Ovary (tissue), 3 donors: ENCODE measurements around the gene AKAP8L.

Source experiments
- CTCF ChIP-seq, 3 donors: fragments of 450-650 bp in 2 of 3; fragments of 200-600 bp in 1 of 3; IDR thresholded peaks; one replicate each; pipeline versions ENCODE4 v1.5.1 to v1.8.0; 2016 to 2022; ENCODE audit warnings: antibody characterized with exemption in 3 of 3, mild to moderate bottlenecking in 1 of 3
- EP300 ChIP-seq: sonication (generic); formaldehyde crosslinking; IDR thresholded peaks from one replicate; pipeline ENCODE4 v1.6.1; 2017; ENCODE audit warnings: antibody characterized with exemption
- POLR2A ChIP-seq: fragments of 450-650 bp; IDR thresholded peaks from one replicate; pipeline ENCODE4 v1.6.1; 2017; ENCODE audit warnings: antibody characterized with exemption, mild to moderate bottlenecking, moderate library complexity
- donor health status: DM: no; HTN: no; CAD: no.

GRCh38 chr19:15425321-15425950 is 6.6 kb upstream of the AKAP8L start:
- TF ChIP-seq CTCF (IDR thresholded peaks at IDR 0.05) (no peak), POLR2A (no peak), EP300 (no peak)
